ENCODE data around the gene TES.
"Not testable (repeated sequence)": the region's sequence is repeated elsewhere in the genome, so short reads cannot be mapped to it uniquely, and the experiment has no call there.

TES gene

DNA sequence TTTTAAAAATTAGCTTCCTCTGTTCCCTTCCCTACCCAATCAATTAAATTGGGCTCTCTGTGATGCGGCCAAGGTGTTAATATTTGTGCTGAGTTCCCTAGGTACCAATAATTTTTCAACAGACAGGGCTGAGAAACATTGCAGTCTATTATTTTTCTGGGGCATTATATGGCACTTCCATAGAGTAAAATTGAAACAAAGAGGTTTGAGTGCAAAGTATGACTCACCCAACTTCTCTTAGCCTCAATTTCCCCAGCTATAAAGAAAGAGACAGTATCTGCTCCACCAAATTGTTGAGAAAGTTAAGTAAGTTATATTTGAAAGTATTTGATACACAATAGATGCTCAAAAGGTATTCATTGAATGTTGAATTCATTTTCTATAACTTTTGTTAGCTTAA lies 74.9 kb downstream of the TES start:
- DNase-seq (ENCODE audit: low spot score), result no peak

DNA sequence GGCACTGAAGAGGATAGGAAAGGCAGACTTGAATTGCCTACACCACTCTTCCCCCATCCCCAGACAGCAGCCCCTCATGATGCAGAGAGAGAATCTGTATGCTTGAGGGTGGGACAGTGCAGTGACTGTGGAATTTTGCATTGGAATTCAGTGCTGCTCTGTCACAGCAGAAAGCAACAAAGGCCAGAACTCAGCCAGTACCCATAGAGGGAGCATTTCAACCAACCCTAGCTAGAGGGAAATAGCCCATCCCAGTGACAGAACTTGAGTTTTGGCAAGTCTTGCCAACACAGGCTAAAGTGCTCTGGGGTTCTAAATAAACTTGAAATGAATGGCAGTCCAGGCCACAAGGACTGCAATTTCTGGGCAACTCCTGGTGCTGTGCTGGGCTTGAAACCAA lies 80.4 kb downstream of the TES start:
- DNase-seq (ENCODE audit: low spot score), result peak; percentile 14

DNA sequence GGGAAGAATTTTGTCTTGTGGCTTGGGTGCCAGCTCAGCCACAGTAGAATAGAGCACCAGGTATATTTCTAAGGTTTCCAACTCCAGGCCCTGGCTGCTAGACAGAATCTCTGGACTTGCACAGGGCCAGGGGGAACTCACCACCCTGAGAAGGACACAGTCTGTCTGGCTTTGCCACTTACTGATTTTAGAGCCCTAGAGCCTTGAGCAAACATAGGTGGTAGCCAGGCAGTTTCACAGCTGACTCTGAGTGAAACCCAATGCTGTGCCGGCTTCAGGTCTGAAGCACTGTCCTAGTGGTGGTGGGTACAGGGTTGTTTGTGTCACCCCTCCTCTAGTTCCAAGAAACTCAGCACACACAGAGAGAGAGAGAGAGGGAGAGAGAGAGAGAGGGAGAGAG lies 81.6 kb downstream of the TES start:
- no peak for DNase-seq (ENCODE audit: low spot score)

DNA sequence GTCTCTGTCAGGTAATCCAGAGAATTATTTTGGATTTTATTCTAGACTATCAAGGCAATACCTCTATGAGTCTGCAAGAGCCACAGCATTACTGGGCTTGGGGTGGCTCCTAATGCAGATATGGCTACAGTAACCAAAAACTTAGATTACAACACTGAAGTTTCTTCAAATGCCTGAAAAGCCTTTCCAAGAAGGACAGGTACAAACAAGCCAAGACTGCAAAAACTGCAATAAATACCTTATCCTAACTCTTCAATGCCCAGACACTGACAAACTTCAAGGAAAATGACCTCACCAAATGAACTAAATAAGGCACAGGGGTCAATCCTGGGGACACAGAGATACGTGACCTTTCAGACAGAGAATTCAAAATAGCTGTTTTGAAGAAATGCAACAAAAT lies 82.0 kb downstream of the TES start:
- no peak for DNase-seq (ENCODE audit: low spot score)

DNA sequence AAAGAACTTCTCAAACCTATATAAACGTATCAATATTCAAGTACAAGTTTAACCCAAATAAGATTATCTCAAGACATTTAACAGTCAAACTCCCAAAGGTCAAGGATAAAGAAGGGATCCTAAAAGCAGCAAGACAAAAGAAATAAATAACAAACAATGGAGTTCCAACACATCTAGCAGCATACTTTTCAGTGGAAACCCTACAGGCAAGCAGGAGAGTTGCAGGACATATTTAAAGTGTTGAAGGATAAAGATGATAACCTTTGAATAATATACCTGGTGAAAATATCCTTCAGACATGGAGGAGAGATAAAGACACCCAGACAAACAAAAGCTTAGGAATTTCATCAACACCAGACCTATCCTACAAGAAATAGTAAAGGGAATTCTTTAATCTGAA lies 82.8 kb downstream of the TES start:
- DNase-seq (ENCODE audit: low spot score), result no peak

DNA sequence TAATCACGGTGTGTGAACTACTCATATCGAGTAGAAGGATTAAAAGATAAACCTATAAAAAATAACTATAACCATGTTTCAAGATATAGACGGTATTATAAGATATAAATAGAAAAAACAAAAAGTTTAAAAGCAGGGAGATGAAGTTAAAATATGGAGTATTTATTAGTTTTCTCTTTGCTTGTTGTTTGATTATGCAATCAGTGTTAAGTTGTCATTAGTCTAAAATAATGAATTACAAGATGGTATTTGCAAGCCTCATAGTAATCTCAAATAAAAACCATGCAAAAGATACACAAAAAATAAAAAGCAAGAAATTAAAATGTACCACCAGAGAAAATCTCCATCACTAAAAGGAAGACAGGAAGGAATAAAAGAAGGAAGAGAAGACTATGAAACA lies 83.3 kb downstream of the TES start:
- no peak for DNase-seq (ENCODE audit: low spot score)

DNA sequence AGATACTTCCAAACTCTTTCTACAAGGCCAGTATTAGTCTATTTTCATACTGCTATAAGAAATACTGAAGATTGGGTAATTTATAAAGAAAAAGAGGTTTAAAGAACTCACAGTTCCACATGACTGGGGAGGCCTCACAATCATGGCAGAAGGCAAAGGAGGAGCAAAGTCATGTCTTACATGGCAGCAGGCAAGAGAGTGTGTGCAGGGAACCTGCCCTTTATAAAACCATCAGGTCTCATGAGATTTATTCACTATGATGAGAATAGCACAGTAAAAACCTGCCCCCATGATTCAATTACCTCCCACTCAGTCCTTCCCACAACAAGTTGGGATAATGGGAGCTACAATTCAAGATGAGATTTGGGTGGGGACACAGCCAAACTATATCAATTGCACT lies 85.6 kb downstream of the TES start:
- not testable (repeated sequence) for DNase-seq (ENCODE audit: low spot score)

DNA sequence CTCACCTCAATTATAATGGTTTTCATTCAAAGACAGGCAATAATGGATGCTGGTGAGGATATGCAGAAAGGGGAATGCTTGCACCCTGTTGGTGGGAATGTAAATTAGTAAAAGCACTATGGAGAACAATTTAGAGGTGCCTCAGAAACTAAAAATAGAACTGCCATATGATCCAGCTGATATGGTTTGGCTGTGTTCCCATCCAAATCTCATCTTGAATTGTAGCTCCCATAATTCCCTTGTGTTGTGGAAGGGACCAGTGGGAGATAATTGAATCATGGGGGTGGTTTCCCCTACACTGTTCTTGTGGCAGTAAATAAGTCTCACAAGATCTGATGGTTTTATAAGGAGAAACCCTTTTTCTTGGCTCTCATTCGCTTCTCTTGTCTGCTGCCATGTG lies 87.7 kb downstream of the TES start:
- no peak for DNase-seq (ENCODE audit: low spot score)

DNA sequence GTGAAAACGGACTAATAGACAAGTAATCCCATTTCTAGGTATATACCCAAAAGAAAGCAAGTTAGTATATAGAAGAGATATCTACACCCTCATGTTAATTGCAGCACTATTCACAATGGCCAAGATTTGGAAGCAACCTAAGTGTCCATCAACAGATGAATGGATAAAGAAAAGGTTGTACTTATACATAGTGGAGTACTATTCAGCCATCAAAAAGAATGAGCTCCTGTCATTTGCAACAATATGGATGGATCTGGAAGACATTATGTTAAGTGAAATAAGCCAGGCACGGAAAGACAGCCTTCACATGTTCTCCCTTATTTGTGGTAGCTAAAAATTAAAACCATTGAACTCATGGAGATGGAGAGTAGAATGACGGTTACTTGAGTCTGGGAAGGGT lies 88.2 kb downstream of the TES start:
- DNase-seq (ENCODE audit: low spot score), result no peak

DNA sequence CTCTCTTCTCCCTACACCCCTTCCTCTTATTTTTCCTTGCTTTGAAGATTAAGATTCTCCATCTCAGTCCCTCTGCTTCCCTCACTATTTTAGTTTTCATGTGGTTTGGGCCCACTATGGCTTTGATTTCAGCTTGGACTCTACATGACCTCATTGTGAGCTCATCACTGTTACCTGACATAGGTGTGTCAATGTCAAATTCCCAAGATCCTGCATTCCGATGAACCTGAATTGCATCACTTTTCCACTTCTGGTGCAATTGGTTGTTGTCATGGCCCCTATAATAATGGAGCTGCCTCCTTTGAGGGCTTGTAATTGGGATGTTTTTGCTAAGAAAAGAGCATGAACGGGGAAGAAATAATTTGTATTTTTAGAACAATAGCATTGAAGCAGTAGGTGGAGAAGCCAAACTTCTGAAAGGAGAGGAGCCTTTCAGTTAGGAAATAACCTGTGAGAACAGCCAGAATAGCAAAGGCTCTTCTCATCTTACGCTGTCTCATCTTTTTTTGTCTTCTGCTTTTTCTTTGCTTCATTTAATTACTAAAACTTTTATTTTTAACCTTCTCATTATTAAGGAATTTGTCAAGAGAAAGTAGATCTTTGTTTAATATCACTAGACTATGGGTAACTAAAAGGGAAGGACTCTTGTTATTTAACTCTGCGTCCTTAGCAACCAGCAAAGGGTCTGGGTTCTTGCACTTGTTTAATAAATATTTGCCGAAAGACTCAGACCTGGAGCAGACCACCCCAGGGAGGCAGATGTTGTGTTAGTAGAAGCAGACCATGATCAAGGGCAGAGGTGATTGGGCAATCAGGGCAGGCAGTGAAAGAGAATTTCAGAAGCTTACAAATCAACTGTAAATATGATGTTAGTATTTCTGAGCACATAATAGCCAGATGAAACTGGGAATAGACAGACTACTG lies 95.4 kb downstream of the TES start:
- no peak for DNase-seq (ENCODE audit: low spot score)

DNA sequence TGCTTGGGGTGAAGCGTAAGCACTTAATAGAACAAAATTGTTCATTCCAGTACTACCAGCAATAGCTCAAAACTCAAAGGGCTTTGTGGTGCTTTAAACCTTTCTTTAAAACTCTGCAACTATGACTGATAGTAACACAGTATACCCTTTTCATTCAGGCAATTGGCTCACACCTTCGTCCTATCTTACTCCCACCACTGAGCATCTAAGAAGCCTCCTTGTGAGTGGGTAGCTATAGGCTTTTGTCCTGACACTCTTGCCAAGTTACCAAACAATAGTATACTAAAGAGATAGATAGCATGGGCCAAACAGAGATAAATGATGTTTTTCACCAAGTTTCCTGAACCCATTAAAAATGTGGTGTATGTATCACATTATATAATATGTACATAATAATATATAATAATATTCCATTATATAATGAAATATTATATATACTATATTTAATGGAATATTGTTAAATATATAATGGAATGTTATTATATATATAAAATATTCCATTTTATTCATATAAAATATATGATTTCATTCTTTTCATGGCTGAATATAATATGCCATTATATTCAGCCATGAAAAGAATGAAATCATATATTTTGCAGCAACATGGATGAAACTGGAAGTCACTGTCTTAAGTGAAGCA lies 96.2 kb downstream of the TES start:
- DNase-seq (ENCODE audit: low spot score), result no peak

DNA sequence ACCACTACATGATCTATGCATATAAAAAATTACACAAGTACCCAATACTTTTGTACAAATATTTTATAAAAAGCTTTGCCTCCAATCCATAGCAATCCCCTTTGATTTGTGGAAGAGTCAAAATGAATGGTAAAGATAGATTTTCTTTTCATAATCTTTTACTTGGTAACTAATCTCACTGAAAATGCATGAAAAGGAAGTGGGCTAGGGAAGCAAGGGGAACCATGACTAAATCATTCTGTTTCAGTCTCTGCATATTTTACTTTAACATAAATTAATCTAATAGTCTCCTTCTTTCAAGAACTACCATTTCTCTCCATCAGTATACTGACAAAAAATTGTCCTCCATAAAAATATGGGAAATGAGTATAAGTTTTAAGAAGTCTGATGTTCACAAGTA lies 96.9 kb downstream of the TES start:
- no peak for DNase-seq (ENCODE audit: low spot score)

Data from iPS-NIHi11 (cell line).